ENCODE results near the gene NSG2. TPM values are rescaled to one million over a fixed set of nuclear protein-coding genes. Genes with fewer than 3 reads are reported as not detected.

NSG2 gene
- total RNA-seq, 4 donors from 2014 or later = 1.4 to 4.0 TPM; not detected in 2

- DNase-seq = no peak
- Histone ChIP-seq H3K27me3 (no peaks in the 10 kb centered on the region), H3K4me1 (no peaks in the 10 kb centered on the region), H3K36me3 (no peaks in the 10 kb centered on the region), H3K4me3 (no peak overlapping the region), H3K27ac (no peak overlapping the region), H3K9me3 (no peaks in the 10 kb centered on the region)
- intact Hi-C loops (cut with DNase I; ENCODE audit: low total_unique reads) (no loop called here), in situ Hi-C loops (cut with MboI; ENCODE audit: low pct_ligation_motif_present in 1 of 4, low pct_unique_long_range_greater_than_20kb in 1 of 4, low sequenced_read_pairs in 3 of 4) (no loop called here)
- TF ChIP-seq POLR2A (IDR thresholded peaks at IDR 0.05) (no peak), CTCF (IDR thresholded peaks at IDR 0.05) (no peak), EP300 (IDR thresholded peaks at IDR 0.05; ENCODE audit: low read depth) (no peak)
- WGBS, 2 donors (ENCODE audit: low coverage in 1 of 2) = 84 to 100% methylated on average over 1 to 2 of the region's 2 CpGs
Measured at GRCh38 chr5:174082286-174082685, 36.8 kb downstream of the NSG2 start.

GRCh38 chr5:174083056-174083827, 37.7 kb downstream of the NSG2 start:
- H3K4me1 ChIP-seq = no peaks in the 10 kb centered on the region
- in situ Hi-C loops (cut with MboI; ENCODE audit: low pct_ligation_motif_present in 1 of 4, low pct_unique_long_range_greater_than_20kb in 1 of 4, low sequenced_read_pairs in 3 of 4) = no loop called here
- no peaks in the 10 kb centered on the region for H3K9me3 ChIP-seq
- H3K27ac ChIP-seq = no peak overlapping the region
- no peaks in the 10 kb centered on the region for H3K36me3 ChIP-seq
- no peak overlapping the region for H3K4me3 ChIP-seq
- TF ChIP-seq POLR2A (IDR thresholded peaks at IDR 0.05) = no peak
- no peak for TF ChIP-seq EP300 (IDR thresholded peaks at IDR 0.05; ENCODE audit: low read depth)
- TF ChIP-seq POLR2AphosphoS5 (IDR thresholded peaks at IDR 0.05) = no peak
- no peak for TF ChIP-seq CTCF (IDR thresholded peaks at IDR 0.05)
- no peak for DNase-seq
- 68 to 88% methylated on average over 3 to 12 of the region's 12 CpGs for WGBS, 2 donors (ENCODE audit: low coverage in 1 of 2)
- intact Hi-C loops (cut with DNase I; ENCODE audit: low total_unique reads) = no loop called here
- H3K27me3 ChIP-seq = no peaks in the 10 kb centered on the region

- no peak for TF ChIP-seq POLR2AphosphoS5 (IDR thresholded peaks at IDR 0.05)
- no peak for TF ChIP-seq EP300 (IDR thresholded peaks at IDR 0.05; ENCODE audit: low read depth)
- TF ChIP-seq POLR2A (IDR thresholded peaks at IDR 0.05) = no peak
- no peak for TF ChIP-seq CTCF (IDR thresholded peaks at IDR 0.05)
- H3K27me3 ChIP-seq = no peaks in the 10 kb centered on the region
- H3K9me3 ChIP-seq = no peaks in the 10 kb centered on the region
- 56% methylated on average over 8 of the region's 8 CpGs; no CpG with 5 or more reads in 1 of the 2 donors for WGBS, 2 donors (ENCODE audit: low coverage in 1 of 2)
- in situ Hi-C loops (cut with MboI; ENCODE audit: low pct_ligation_motif_present in 1 of 4, low pct_unique_long_range_greater_than_20kb in 1 of 4, low sequenced_read_pairs in 3 of 4) = no loop called here
- H3K4me1 ChIP-seq = no peaks in the 10 kb centered on the region
- H3K36me3 ChIP-seq = no peaks in the 10 kb centered on the region
- no peak overlapping the region for H3K27ac ChIP-seq
- DNase-seq = no peak
- intact Hi-C loops (cut with DNase I; ENCODE audit: low total_unique reads) = no loop called here
- H3K4me3 ChIP-seq = no peak overlapping the region
Measured at GRCh38 chr5:174084691-174085154, 39.2 kb downstream of the NSG2 start.

- 82 to 88% methylated on average over 5 of the region's 5 CpGs for WGBS, 2 donors (ENCODE audit: low coverage in 1 of 2)
- in situ Hi-C loops (cut with MboI; ENCODE audit: low pct_ligation_motif_present in 1 of 4, low pct_unique_long_range_greater_than_20kb in 1 of 4, low sequenced_read_pairs in 3 of 4) = no loop called here
- no peak for DNase-seq
- intact Hi-C loops (cut with DNase I; ENCODE audit: low total_unique reads) = no loop called here
- TF ChIP-seq EP300 (IDR thresholded peaks at IDR 0.05; ENCODE audit: low read depth) = no peak
- TF ChIP-seq CTCF (IDR thresholded peaks at IDR 0.05) = no peak
- no peak for TF ChIP-seq POLR2AphosphoS5 (IDR thresholded peaks at IDR 0.05)
- TF ChIP-seq POLR2A (IDR thresholded peaks at IDR 0.05) = no peak
- no peak overlapping the region for H3K27ac ChIP-seq
- no peak overlapping the region for H3K4me3 ChIP-seq
- no peaks in the 10 kb centered on the region for H3K9me3 ChIP-seq
- no peaks in the 10 kb centered on the region for H3K27me3 ChIP-seq
- no peaks in the 10 kb centered on the region for H3K4me1 ChIP-seq
- H3K36me3 ChIP-seq = no peaks in the 10 kb centered on the region
Measured at GRCh38 chr5:174086751-174087150, 41.2 kb downstream of the NSG2 start.

Measured in transverse colon (tissue), 4 donors.